ENCODE results near the gene AUTS2.

AUTS2 gene

GRCh38 chr7:70032649-70033048 lies 434.4 kb downstream of the AUTS2 start:
- no peaks in the 10 kb centered on the region for H3K9me2 ChIP-seq (replicated peaks; ENCODE audit: insufficient read depth, low read length)
- peaks cover 5% of the 10 kb centered on the region; the same call in 1 of the 2 replicates for H4K20me1 ChIP-seq (ENCODE audit: low read depth, low read length)

GRCh38 chr7:70033226-70033625 lies 435.0 kb downstream of the AUTS2 start:
- Histone ChIP-seq H3K9ac (ENCODE audit: low read length) (no peak overlapping the region), H3K36me3 (ENCODE audit: low read length) (no peaks in the 10 kb centered on the region), H3K9me3 (ENCODE audit: insufficient read depth, low read length) (peaks cover 13% of the 10 kb centered on the region; the same call in 1 of the 2 replicates), H3K4me3 (ENCODE audit: insufficient read depth, low read length, poor library complexity, severe bottlenecking) (no peak overlapping the region), H3K79me2 (ENCODE audit: insufficient read depth, low read length) (no peaks in the 10 kb centered on the region), H3K9me2 (replicated peaks; ENCODE audit: insufficient read depth, low read length) (no peaks in the 10 kb centered on the region), H2AFZ (ENCODE audit: low read depth, low read length, severe bottlenecking) (no peak overlapping the region), H3K4me2 (ENCODE audit: low read depth, low read length, poor library complexity, severe bottlenecking) (no peak overlapping the region), H3K27ac (ENCODE audit: low read depth, low read length) (no peak overlapping the region), H4K20me1 (ENCODE audit: low read depth, low read length) (peaks cover 5% of the 10 kb centered on the region; the same call in 1 of the 2 replicates), H3K27me3 (ENCODE audit: low read length) (no peaks in the 10 kb centered on the region), H3F3A (ENCODE audit: insufficient read depth) (no peaks in the 10 kb centered on the region)
- TF ChIP-seq CTCF (IDR thresholded peaks at IDR 0.05; ENCODE audit: insufficient read depth, low read length, poor library complexity, severe bottlenecking) (no peak), EZH2phosphoT487 (conservative IDR thresholded peaks at IDR 0.05; ENCODE audit: low read length) (no peak)

More at GRCh38 chr7:70032649-70033048, 434.4 kb downstream of the AUTS2 start:
- Histone ChIP-seq H3K27me3 (ENCODE audit: low read length) (no peaks in the 10 kb centered on the region), H3K36me3 (ENCODE audit: low read length) (no peaks in the 10 kb centered on the region), H3F3A (ENCODE audit: insufficient read depth) (no peaks in the 10 kb centered on the region), H3K4me2 (ENCODE audit: low read depth, low read length, poor library complexity, severe bottlenecking) (no peak overlapping the region), H3K9ac (ENCODE audit: low read length) (no peak overlapping the region), H3K79me2 (ENCODE audit: insufficient read depth, low read length) (no peaks in the 10 kb centered on the region), H3K27ac (ENCODE audit: low read depth, low read length) (no peak overlapping the region), H2AFZ (ENCODE audit: low read depth, low read length, severe bottlenecking) (no peak overlapping the region), H3K9me3 (ENCODE audit: insufficient read depth, low read length) (peaks cover 13% of the 10 kb centered on the region; the same call in 1 of the 2 replicates), H3K4me3 (ENCODE audit: insufficient read depth, low read length, poor library complexity, severe bottlenecking) (no peak overlapping the region)
- no peak for TF ChIP-seq CTCF (IDR thresholded peaks at IDR 0.05; ENCODE audit: insufficient read depth, low read length, poor library complexity, severe bottlenecking)
- TF ChIP-seq EZH2phosphoT487 (conservative IDR thresholded peaks at IDR 0.05; ENCODE audit: low read length), result no peak

GRCh38 chr7:70034999-70035398 lies 436.7 kb downstream of the AUTS2 start:
- no peak overlapping the region for H3K9ac ChIP-seq (ENCODE audit: low read length)
- TF ChIP-seq EZH2phosphoT487 (conservative IDR thresholded peaks at IDR 0.05; ENCODE audit: low read length), result no peak
- TF ChIP-seq CTCF (IDR thresholded peaks at IDR 0.05; ENCODE audit: insufficient read depth, low read length, poor library complexity, severe bottlenecking), result no peak
- H3K27ac ChIP-seq (ENCODE audit: low read depth, low read length), result no peak overlapping the region
- no peaks in the 10 kb centered on the region for H3K79me2 ChIP-seq (ENCODE audit: insufficient read depth, low read length)
- no peak overlapping the region for H3K4me3 ChIP-seq (ENCODE audit: insufficient read depth, low read length, poor library complexity, severe bottlenecking)
- H2AFZ ChIP-seq (ENCODE audit: low read depth, low read length, severe bottlenecking), result no peak overlapping the region
- no peak overlapping the region for H3K4me2 ChIP-seq (ENCODE audit: low read depth, low read length, poor library complexity, severe bottlenecking)
- no peaks in the 10 kb centered on the region for H3K27me3 ChIP-seq (ENCODE audit: low read length)
- peaks cover 5% of the 10 kb centered on the region; the same call in 1 of the 2 replicates for H4K20me1 ChIP-seq (ENCODE audit: low read depth, low read length)
- H3K9me2 ChIP-seq (replicated peaks; ENCODE audit: insufficient read depth, low read length), result no peaks in the 10 kb centered on the region
- H3K36me3 ChIP-seq (ENCODE audit: low read length), result no peaks in the 10 kb centered on the region
- H3K9me3 ChIP-seq (ENCODE audit: insufficient read depth, low read length), result peaks cover 13% of the 10 kb centered on the region; the same call in 1 of the 2 replicates
- H3F3A ChIP-seq (ENCODE audit: insufficient read depth), result no peaks in the 10 kb centered on the region

All from SU-DHL-6 (cell line).